C1 segment of cervical spinal cord (tissue), 14 donors: ENCODE data around the gene GCSAML.
"Not testable (repeated sequence)": the region's sequence is repeated elsewhere in the genome, so short reads cannot be mapped to it uniquely, and the experiment has no call there.

Source experiments
- DNase-seq, 14 donors: peaks; one replicate each; lab custom pipeline; 2025; lab: John Stamatoyannopoulos, UW

GCSAML gene

GRCh38 chr1:247548769-247549182, at the start of gene GCSAML:
Gene GCSAML, plus strand, starts transcription at chr1:247549134. Its CDS starts 58 bp downstream, at chr1:247549192.
- no peak for DNase-seq

GRCh38 chr1:247500865-247501264, 48.1 kb upstream of the GCSAML start:
- DNase-seq = no peak

GRCh38 chr1:247506831-247507230, 42.1 kb upstream of the GCSAML start:
- peak in 1 of 14 donors; percentile 42 for DNase-seq

- DNase-seq = no peak
Measured at GRCh38 chr1:247517795-247518612, 30.9 kb upstream of the GCSAML start.

- DNase-seq = no peak
Measured at GRCh38 chr1:247518613-247518891, 30.4 kb upstream of the GCSAML start.

GRCh38 chr1:247521886-247522285, 27.0 kb upstream of the GCSAML start:
- not testable (repeated sequence) for DNase-seq

- DNase-seq = no peak
Measured at GRCh38 chr1:247528812-247529474, 20.0 kb upstream of the GCSAML start.

GRCh38 chr1:247529771-247530355, 19.1 kb upstream of the GCSAML start:
- DNase-seq = no peak

- DNase-seq = no peak
Measured at GRCh38 chr1:247530785-247531184, 18.1 kb upstream of the GCSAML start.

GRCh38 chr1:247531937-247532336, 17.0 kb upstream of the GCSAML start:
- no peak for DNase-seq

- DNase-seq = no peak
Measured at GRCh38 chr1:247535402-247535801, 13.5 kb upstream of the GCSAML start.

- DNase-seq = no peak
Measured at GRCh38 chr1:247536340-247536739, 12.6 kb upstream of the GCSAML start, which contains the start of gene OR2C3. Gene OR2C3, minus strand, starts transcription at chr1:247536440. Its CDS starts 3,929 bp downstream, at chr1:247532511.

GRCh38 chr1:247538561-247538960, 10.4 kb upstream of the GCSAML start:
- no peak for DNase-seq

GRCh38 chr1:247539215-247539614, 9.7 kb upstream of the GCSAML start:
- no peak for DNase-seq

- no peak for DNase-seq
Measured at GRCh38 chr1:247540581-247540980, 8.4 kb upstream of the GCSAML start.

- DNase-seq = no peak
Measured at GRCh38 chr1:247542811-247543210, 6.1 kb upstream of the GCSAML start.

- DNase-seq = no peak
Measured at GRCh38 chr1:247548092-247548491, 842 bp upstream of the GCSAML start.

GRCh38 chr1:247551721-247552120, 2.8 kb downstream of the GCSAML start:
- no peak for DNase-seq

GRCh38 chr1:247552231-247552630, 3.3 kb downstream of the GCSAML start:
- DNase-seq = no peak

- no peak for DNase-seq
Measured at GRCh38 chr1:247557926-247558674, 9.2 kb downstream of the GCSAML start.

- DNase-seq = no peak
Measured at GRCh38 chr1:247561711-247562110, 12.8 kb downstream of the GCSAML start.

- no peak for DNase-seq
Measured at GRCh38 chr1:247562198-247562597, 13.3 kb downstream of the GCSAML start.
